GM12874 (cell line): ENCODE measurements around the gene PNMA8C.

Experiments used
- TF ChIP-seq, protein P1 (sequence below): IDR thresholded peaks from 2 replicates; pipeline ENCODE4 v1.5.1; 2011; ENCODE audit warnings: low read depth, mild to moderate bottlenecking, control low read depth, low read length, moderate library complexity; ENCODE audit not compliant: insufficient read depth

PNMA8C gene

DNA sequence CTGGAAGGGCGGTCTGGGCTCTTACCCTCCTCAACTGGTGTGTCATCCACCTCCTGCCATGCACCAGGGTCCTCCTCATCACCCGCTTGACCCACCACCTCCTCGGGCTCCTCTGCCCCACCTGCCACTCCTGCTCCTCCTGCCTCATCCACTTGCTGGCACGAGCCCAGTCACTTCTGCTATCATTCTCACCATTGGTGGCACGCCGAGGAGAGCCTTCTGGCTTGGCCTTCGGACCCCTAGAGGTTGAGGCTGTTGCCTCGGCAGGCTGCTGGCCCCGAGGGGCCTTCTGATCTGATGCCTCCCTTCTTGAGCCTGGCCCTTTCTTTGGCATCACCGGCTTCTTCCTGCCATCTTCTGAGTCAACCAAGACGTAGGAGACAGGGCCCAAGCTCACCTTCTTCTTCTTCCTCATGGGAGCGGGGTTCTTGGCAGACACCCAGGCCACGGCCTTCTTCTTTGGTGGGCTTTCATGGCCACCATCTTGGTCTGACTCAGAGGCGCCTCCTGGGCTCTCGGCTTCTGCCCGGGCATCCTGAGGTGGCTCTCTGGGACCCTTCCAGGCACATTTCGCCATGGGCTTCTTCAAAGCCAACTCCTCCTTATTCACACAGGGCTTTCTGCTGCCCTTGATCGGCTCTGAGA is 40.9 kb upstream of the PNMA8C start:
- TF ChIP-seq, protein P1, sequence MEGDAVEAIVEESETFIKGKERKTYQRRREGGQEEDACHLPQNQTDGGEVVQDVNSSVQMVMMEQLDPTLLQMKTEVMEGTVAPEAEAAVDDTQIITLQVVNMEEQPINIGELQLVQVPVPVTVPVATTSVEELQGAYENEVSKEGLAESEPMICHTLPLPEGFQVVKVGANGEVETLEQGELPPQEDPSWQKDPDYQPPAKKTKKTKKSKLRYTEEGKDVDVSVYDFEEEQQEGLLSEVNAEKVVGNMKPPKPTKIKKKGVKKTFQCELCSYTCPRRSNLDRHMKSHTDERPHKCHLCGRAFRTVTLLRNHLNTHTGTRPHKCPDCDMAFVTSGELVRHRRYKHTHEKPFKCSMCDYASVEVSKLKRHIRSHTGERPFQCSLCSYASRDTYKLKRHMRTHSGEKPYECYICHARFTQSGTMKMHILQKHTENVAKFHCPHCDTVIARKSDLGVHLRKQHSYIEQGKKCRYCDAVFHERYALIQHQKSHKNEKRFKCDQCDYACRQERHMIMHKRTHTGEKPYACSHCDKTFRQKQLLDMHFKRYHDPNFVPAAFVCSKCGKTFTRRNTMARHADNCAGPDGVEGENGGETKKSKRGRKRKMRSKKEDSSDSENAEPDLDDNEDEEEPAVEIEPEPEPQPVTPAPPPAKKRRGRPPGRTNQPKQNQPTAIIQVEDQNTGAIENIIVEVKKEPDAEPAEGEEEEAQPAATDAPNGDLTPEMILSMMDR = no peak

DNA sequence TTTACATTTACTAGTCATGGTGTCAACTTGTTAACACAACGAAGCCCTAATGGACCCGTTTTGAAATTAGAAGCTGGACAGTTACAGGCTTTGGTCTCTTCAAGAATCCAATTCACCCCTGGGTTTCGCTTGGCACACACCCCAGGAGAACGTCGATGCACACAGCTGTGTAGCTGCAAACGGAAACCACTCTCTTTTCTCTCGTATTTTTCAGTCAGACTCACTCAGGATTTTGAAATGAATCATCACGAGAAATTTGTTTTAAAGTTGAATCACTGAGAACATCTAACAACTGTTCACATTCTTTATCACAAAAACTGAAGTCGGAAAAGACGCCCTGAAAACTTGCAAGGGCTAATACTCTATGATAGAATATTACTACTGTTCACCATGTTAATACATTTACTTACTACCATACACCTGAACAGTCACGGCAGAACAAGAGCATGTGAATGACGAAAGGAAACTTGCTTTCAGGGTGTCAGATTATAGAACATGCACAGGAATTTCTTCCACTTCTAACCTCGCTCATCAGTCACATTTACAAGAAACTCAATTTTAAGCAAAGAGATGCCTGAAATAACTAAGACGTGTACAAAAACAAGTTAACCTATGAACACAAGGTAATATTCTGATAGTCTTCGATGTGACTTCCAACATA is 37.9 kb upstream of the PNMA8C start:
- TF ChIP-seq, protein P1 = no peak

DNA sequence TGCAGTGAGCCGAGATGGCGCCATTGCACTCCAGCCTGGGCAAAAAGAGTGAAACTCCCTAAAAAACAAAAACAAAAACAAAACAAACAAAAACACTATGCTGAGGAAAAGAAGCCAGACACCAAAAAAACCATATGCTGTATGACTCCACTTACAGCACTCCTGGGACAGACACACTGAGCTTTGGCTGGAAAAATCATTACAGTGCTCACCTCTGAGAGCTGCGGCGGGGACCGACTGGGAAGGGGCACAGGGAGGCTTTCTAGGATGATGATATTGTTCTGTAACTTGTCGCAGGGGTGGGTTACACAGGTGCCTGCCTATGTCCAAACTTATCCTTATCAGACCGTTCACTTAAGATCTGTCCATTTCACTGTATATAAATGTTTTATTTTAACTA is 34.8 kb upstream of the PNMA8C start:
- TF ChIP-seq, protein P1 = no peak

DNA sequence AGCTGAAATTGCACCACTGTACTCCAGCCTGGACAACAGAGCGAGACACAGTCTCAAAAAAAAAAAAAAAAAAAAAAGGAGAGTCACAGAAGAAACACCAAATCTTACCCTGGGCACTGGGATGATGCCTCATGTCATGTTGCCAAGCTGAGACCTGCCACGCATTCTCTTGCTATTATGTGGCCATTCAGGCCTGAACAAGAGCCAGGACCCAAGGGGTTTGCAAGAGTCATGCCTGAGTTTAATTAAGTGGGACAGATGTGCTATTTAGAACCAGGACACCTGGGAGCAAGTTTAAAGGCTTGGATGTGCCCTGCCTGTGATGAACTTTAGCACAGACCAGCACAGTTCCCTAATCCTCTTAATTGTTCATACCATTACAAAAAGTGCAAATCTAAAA is 32.8 kb upstream of the PNMA8C start:
- TF ChIP-seq, protein P1 = no peak

DNA sequence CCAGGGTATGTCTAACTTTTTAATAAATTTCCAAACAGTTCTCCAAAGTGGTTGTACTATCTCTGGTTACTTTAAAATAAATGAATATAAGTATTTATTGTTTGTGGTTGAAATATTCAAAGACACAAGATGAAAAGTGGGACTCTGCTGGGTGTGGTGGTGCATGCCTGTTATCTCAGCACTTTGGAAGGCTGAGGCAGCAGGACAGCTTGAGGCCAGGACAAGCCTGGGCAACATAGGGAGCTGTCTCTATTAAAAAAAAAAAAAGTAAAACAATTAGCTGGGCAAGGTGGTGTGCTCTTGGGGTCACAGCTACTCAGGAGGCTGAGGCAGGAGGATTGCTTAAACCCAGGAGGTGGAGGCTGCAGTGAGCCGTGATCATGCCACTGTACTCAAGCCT is 32.2 kb upstream of the PNMA8C start:
- TF ChIP-seq, protein P1 = no peak

DNA sequence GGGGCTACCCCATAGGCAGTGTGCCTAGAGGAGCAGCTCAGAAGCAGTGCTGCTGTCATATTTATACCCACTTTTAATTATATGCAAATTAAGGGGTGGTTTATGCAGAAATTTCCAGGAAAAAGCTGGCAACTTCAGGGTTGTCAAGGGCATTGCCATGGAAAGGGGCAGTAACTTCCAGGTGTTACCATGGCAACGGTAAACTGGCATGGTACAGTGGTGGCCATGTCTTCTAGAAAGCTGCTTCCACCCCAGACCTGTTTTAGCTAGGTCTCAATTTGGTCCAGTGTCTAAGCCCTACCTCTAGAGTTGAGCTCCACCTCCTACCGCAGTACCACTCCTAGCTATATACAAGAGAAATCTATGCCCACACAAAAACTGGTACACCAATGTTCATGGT is 31.3 kb upstream of the PNMA8C start:
- TF ChIP-seq, protein P1 = no peak

DNA sequence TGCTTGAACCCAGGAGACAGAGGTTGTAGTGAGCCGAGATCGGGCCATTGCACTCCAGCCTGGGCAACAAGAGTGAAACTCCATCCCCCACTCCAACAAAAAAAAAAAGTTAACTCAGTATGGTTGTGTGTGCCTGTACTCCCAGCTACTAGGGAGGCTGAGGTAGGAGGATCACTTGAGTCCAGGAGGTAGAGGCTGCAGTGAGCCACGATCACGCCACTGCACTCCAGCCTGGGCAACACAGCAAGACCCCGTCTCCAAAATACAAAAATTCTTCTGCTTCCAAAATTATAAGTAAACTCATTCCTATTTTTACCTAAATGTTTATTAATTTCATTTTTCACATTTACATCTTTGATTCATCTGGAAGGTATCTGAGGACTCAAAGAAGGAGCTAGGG is 28.2 kb upstream of the PNMA8C start:
- TF ChIP-seq, protein P1 = no peak
